Measurements from ENCODE around the gene MARVELD1. TPM values are rescaled to one million over a fixed set of nuclear protein-coding genes. Genes with fewer than 3 reads are reported as not detected.

The MARVELD1 gene
- total and polyA plus RNA-seq, 2 of the 13 experiments (the other 11 are each of a cell fraction or from before 2014, with no cell fraction given), result not detected

DNA sequence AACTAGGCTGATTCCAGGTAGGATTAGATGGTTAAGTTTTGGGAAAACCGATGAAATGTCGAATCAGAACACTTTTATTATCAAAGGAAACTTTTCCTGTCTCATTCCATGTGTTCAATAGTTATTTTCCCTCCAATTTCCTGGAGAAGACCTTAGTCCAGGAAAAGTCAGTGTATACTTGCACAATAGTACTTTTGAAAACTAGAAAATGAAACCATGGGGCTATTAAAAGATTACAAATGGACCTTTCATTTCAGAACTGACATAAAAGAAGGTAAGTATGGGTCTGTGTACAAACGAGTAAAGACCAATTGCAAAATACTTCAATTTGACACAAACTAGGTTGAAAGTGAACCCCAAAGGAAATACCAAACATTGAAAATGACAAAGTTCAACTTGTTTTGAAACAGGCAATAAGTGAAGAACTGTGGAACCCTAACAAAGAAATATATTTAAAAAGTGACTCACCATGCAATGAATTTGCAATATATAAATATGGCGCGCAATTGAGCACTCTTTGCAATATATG, 28.6 kb upstream of the MARVELD1 start (continued):
- TF ChIP-seq RAD51 (IDR thresholded peaks at IDR 0.05; ENCODE audit: borderline replicate concordance) (no peak), TCF7 (IDR thresholded peaks at IDR 0.05; ENCODE audit: low read depth) (peak; percentile 70; the same call in 1 of the 2 replicates), ATF7 (IDR thresholded peaks at IDR 0.05) (0 out of 2 replicates have a peak, but pooled peaks have one; percentile 12), ATF7 (CRISPR knock-in tag; IDR thresholded peaks at IDR 0.05) (no peak), CREB1 (IDR thresholded peaks at IDR 0.05) (no peak), CREB1 (CRISPR knock-in tag; IDR thresholded peaks at IDR 0.05) (peak; percentile 65), FOSL1 (CRISPR knock-in tag; IDR thresholded peaks at IDR 0.05; ENCODE audit: borderline replicate concordance) (peak; percentile 69; the same call in 1 of the 2 replicates), HDAC2 (CRISPR knock-in tag; IDR thresholded peaks at IDR 0.05) (peak; percentile 30), ZNF567 (CRISPR knock-in tag; IDR thresholded peaks at IDR 0.05; ENCODE audit: borderline replicate concordance) (no peak), NCOA2 (CRISPR knock-in tag; IDR thresholded peaks at IDR 0.05) (peak; percentile 83), SAP130 (CRISPR knock-in tag; IDR thresholded peaks at IDR 0.05; ENCODE audit: low read depth) (peak; percentile 69), FOXP4 (CRISPR knock-in tag; IDR thresholded peaks at IDR 0.05) (peak; percentile 23; the same call in 1 of the 2 replicates), ZNF12 (CRISPR knock-in tag; IDR thresholded peaks at IDR 0.05) (peak; percentile 81), MAX (IDR thresholded peaks at IDR 0.05) (peak; percentile 74), ATF1 (CRISPR knock-in tag; IDR thresholded peaks at IDR 0.05) (0 out of 2 replicates have a peak, but pooled peaks have one; percentile 21), FOXP1 (IDR thresholded peaks at IDR 0.05) (no peak), FOXP1 (CRISPR knock-in tag; IDR thresholded peaks at IDR 0.05) (peak; percentile 51; the same call in 1 of the 2 replicates), ISL2 (CRISPR knock-in tag; IDR thresholded peaks at IDR 0.05) (peak; percentile 82)

Measured in HepG2 (cell line).